Peyer's patch (tissue), 4 donors: Measurements from ENCODE around the gene FOXK1.

Experiments used
- POLR2A ChIP-seq, 2 donors: fragments of 450-650 bp; IDR thresholded peaks; one replicate each; pipeline ENCODE4 v1.5.1; 2017; ENCODE audit warnings: antibody characterized with exemption in 2 of 2, mild to moderate bottlenecking in 2 of 2, moderate library complexity in 2 of 2
- TF ChIP-seq, protein P1 (sequence below), 6 experiments: fragments of 450-650 bp in 4 of 6; fragments of 200-600 bp in 2 of 6; sonication (generic) in 1 of 6; IDR thresholded peaks; one replicate each; pipeline ENCODE4 v1.5.1; 2017 to 2019; ENCODE audit warnings: antibody characterized with exemption in 6 of 6, mild to moderate bottlenecking in 3 of 6, moderate library complexity in 1 of 6

DNA sequence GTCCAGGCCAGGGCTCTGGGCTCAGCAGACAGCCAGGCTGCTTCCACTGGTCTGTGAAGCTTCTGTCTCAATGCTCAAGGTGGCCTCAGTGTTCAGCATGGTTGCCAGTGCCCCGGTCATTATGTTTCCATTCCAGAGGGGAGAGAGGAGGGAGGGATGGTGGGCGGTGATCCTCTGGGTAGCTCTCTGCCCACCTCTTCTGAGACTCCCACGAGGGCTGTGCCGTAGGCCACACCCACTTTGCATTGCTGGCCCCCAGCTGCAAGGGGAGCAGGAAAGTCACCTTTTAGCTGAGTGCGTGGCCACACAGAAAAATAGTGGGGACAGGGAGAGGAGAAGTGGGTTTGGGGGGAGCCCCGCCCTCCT lies 42.5 kb downstream of the FOXK1 start:
- TF ChIP-seq, protein P1, sequence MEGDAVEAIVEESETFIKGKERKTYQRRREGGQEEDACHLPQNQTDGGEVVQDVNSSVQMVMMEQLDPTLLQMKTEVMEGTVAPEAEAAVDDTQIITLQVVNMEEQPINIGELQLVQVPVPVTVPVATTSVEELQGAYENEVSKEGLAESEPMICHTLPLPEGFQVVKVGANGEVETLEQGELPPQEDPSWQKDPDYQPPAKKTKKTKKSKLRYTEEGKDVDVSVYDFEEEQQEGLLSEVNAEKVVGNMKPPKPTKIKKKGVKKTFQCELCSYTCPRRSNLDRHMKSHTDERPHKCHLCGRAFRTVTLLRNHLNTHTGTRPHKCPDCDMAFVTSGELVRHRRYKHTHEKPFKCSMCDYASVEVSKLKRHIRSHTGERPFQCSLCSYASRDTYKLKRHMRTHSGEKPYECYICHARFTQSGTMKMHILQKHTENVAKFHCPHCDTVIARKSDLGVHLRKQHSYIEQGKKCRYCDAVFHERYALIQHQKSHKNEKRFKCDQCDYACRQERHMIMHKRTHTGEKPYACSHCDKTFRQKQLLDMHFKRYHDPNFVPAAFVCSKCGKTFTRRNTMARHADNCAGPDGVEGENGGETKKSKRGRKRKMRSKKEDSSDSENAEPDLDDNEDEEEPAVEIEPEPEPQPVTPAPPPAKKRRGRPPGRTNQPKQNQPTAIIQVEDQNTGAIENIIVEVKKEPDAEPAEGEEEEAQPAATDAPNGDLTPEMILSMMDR (IDR thresholded peaks at IDR 0.05): no peak
- TF ChIP-seq POLR2A (IDR thresholded peaks at IDR 0.05): no peak
